Endothelial cell of umbilical vein (primary cell): ENCODE measurements around the gene LAMB4. TPM values are rescaled to one million over a fixed set of nuclear protein-coding genes. Genes with fewer than 3 reads are reported as not detected.

Experiments used
- BruUV-seq: library from RNA; stranded (reverse); fragments of 400-500 nt; replicated peaks from 2 replicates; lab custom pipeline; 2021; lab: Mats Ljungman, UMichigan
- CTCF ChIA-PET: fragments of 300-600, 350-600 bp; sonication (Branson Sonifier 250); formaldehyde crosslinking; loops from one replicate; lab custom pipeline; 2021; ENCODE audit warnings: antibody characterized with exemption, inconsistent platforms; lab: Charles Lee
- POLR2A ChIA-PET: fragments of 300-600, 350-600 bp; sonication (Branson Sonifier 250); formaldehyde crosslinking; loops from one replicate; lab custom pipeline; 2021; ENCODE audit warnings: antibody characterized with exemption, inconsistent platforms; lab: Charles Lee
- DNase-seq: peaks from one replicate; pipeline ENCODE4 v3.0.0-alpha.2; 2011; ENCODE audit warnings: low read depth, low spot score
- FAIRE-seq: peaks from 2 replicates; lab custom pipeline; 2011; peaks lifted over from hg19 to GRCh38; lab: Jason Lieb, UNC
- H2AFZ ChIP-seq: 2 replicates; pipeline ENCODE4 v1.6.0; 2012; ENCODE audit warnings: low read depth, low read length, control low read depth, inconsistent platforms
- H3K27ac ChIP-seq: 2 replicates; pipeline ENCODE4 v1.5.1; 2011; ENCODE audit warnings: low read depth, mild to moderate bottlenecking, control low read depth, low read length, moderate library complexity; ENCODE audit not compliant: insufficient read depth
- H3K27me3 ChIP-seq, 2 experiments: 2 replicates each; pipeline versions ENCODE4 v1.6.0 to v1.6.1; 2011; ENCODE audit warnings: low read length in 2 of 2, mixed read lengths in 1 of 2; ENCODE audit not compliant: control insufficient read depth in 2 of 2, insufficient read depth in 2 of 2
- H3K36me3 ChIP-seq, 2 experiments: 2 replicates in 1 of 2; 3 replicates in 1 of 2; pipeline ENCODE4 v1.5.1; 2011; ENCODE audit warnings: low read length in 2 of 2, mild to moderate bottlenecking in 1 of 2, moderate library complexity in 1 of 2; ENCODE audit not compliant: control insufficient read depth in 2 of 2, insufficient read depth in 2 of 2; ENCODE audit errors: extremely low read depth in 1 of 2
- H3K4me1 ChIP-seq: 3 replicates; pipeline ENCODE4 v1.5.1; 2011; ENCODE audit warnings: mild to moderate bottlenecking, low read length; ENCODE audit not compliant: control insufficient read depth, insufficient read depth; ENCODE audit errors: extremely low read depth
- H3K4me2 ChIP-seq: 2 replicates; pipeline ENCODE4 v1.6.1; 2011; ENCODE audit warnings: low read length, control low read depth, mixed read lengths; ENCODE audit not compliant: insufficient read depth
- H3K4me3 ChIP-seq, 3 experiments: fragments of 200-600 bp in 1 of 3; sonication (generic), shearing (Covaris generic) in 1 of 3; replicated peaks in 1 of 3; 2 replicates each; pipeline ENCODE4 v1.5.1; 2011 to 2016; ENCODE audit warnings: control low read depth in 3 of 3, low read length in 3 of 3, mild to moderate bottlenecking in 2 of 3, inconsistent platforms in 1 of 3, low read depth in 1 of 3, moderate library complexity in 1 of 3; ENCODE audit not compliant: insufficient read depth in 1 of 3
- H3K79me2 ChIP-seq: 2 replicates; pipeline ENCODE4 v1.6.0; 2012; ENCODE audit warnings: low read length, inconsistent platforms; ENCODE audit not compliant: control insufficient read depth, insufficient read depth
- H3K9ac ChIP-seq: replicated peaks from 2 replicates; pipeline ENCODE3; 2011; ENCODE audit warnings: low read length, control low read depth; ENCODE audit not compliant: insufficient read depth; ENCODE audit errors: extremely low read depth
- H3K9me1 ChIP-seq: replicated peaks from 3 replicates; pipeline ENCODE4 v1.6.0; 2011; ENCODE audit warnings: mild to moderate bottlenecking, low read length; ENCODE audit not compliant: control insufficient read depth, insufficient read depth; ENCODE audit errors: extremely low read depth
- H3K9me3 ChIP-seq: replicated peaks from 2 replicates; pipeline ENCODE4 v1.5.1; 2012; ENCODE audit warnings: low read length, inconsistent platforms; ENCODE audit not compliant: control insufficient read depth, insufficient read depth
- H4K20me1 ChIP-seq: replicated peaks from 2 replicates; pipeline ENCODE3; 2011; ENCODE audit warnings: mild to moderate bottlenecking, low read length; ENCODE audit not compliant: control insufficient read depth, insufficient read depth; ENCODE audit errors: extremely low read depth
- EZH2 ChIP-seq: IDR thresholded peaks from 2 replicates; pipeline ENCODE4 v1.6.1; 2012; ENCODE audit warnings: borderline replicate concordance, low read depth, mild to moderate bottlenecking, moderate library complexity, low read length, inconsistent platforms; ENCODE audit not compliant: severe bottlenecking
- FOS ChIP-seq: IDR thresholded peaks from 2 replicates; pipeline ENCODE4 v1.6.1; 2011; ENCODE audit warnings: mild to moderate bottlenecking, low read length, moderate library complexity, borderline replicate concordance; ENCODE audit not compliant: insufficient read depth
- GATA2 ChIP-seq: IDR thresholded peaks from 2 replicates; pipeline ENCODE4 v1.7.0; 2011; ENCODE audit warnings: low read depth, mild to moderate bottlenecking, moderate library complexity, mixed read lengths, low read length; ENCODE audit not compliant: insufficient read length, insufficient read depth
- JUN ChIP-seq: IDR thresholded peaks from 2 replicates; pipeline ENCODE4 v1.6.1; 2011; ENCODE audit warnings: borderline replicate concordance, low read depth; ENCODE audit not compliant: insufficient read length, insufficient read depth
- MYC ChIP-seq: IDR thresholded peaks from one replicate; pipeline ENCODE4 v1.6.1; 2011; ENCODE audit warnings: mild to moderate bottlenecking, low read depth, low read length
- POLR2A ChIP-seq: IDR thresholded peaks from 2 replicates; pipeline ENCODE4 v1.6.1; 2012; ENCODE audit warnings: low read depth, mild to moderate bottlenecking, control low read depth, low read length
- POLR2AphosphoS5 ChIP-seq: IDR thresholded peaks from 2 replicates; pipeline ENCODE4 v1.6.1; 2012; ENCODE audit warnings: low read depth, mild to moderate bottlenecking, control low read depth, low read length, moderate library complexity; ENCODE audit not compliant: insufficient read depth
- dilution Hi-C: fragments of 300-500 bp; cut with MboI; formaldehyde crosslinking; loops from one replicate; pipeline ENCODE4 v1.15.0; 2019; ENCODE audit warnings: low sequenced_read_pairs; ENCODE audit not compliant: extremely low pct_ligation_motif_present
- intact Hi-C: fragments of 100-400 bp; cut with micrococcal nuclease; formaldehyde crosslinking; loops from one replicate; pipeline ENCODE4 v1.10.0; 2022
- polyA plus RNA-seq, 4 experiments: library from polyadenylated mRNA; depleted of rRNA in 3 of 4; stranded (reverse) in 3 of 4; unstranded in 1 of 4; fragments of >200 nt; gene quantifications; 2 replicates each; pipeline versions ENCODE4 v1.2.1 to v1.2.3, GENCODE V29; 2011 to 2012; ENCODE audit warnings: missing spikeins in 1 of 4
- total RNA-seq: library from RNA; stranded (reverse); gene quantifications from 2 replicates; pipeline ENCODE4 v1.2.3, GENCODE V29; 2021
- TF ChIP-seq, protein P1 (sequence below), 2 donors: IDR thresholded peaks; 1 replicate in 1 of 2; 2 replicates in 1 of 2; pipeline ENCODE4 v1.5.1; 2011; ENCODE audit warnings: low read length in 2 of 2, mild to moderate bottlenecking in 2 of 2, moderate library complexity in 2 of 2, control low read depth in 1 of 2, inconsistent platforms in 1 of 2, low read depth in 1 of 2; ENCODE audit not compliant: insufficient read depth in 1 of 2; ENCODE audit errors: extremely low read depth in 1 of 2
- TF ChIP-seq, protein P2 (sequence below): IDR thresholded peaks from 2 replicates; pipeline ENCODE4 v1.6.1; 2011; ENCODE audit not compliant: insufficient read depth, insufficient read length

The LAMB4 gene
- total and polyA plus RNA-seq, 2 donors (not counting 3 experiments of a cell fraction or from before 2014, with no cell fraction given): 0.15 to 0.20 TPM

DNA sequence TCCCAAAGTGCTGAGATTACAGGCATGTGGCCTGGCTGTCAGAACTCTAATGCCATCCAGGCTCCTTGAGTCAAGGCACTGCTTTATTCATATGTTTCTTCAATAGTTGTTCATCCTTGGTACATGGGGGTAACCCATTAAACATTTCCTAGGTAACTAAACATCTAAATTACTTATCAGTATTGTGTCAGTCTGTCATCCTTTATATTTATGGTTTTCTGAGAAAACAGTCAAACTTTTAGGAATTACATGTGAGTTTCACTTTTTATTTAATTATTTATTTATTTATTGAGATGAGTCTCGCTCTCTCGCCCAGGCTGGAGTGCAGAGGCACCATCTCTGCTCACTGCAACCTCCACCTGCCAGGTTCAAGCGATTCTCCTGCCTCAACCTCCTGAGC, 81.7 kb downstream of the LAMB4 start:
- no peak overlapping the region for H2AFZ ChIP-seq
- H3K9me3 ChIP-seq: no peaks in the 10 kb centered on the region
- H3K4me2 ChIP-seq: no peak overlapping the region
- dilution Hi-C loops: no loop called here
- H3K27ac ChIP-seq: no peak overlapping the region
- no peaks in the 10 kb centered on the region for H3K36me3 ChIP-seq
- ChIA-PET CTCF (no interaction called here), POLR2A (no interaction called here)
- no peaks in the 10 kb centered on the region for H3K9me1 ChIP-seq
- H3K9ac ChIP-seq: no peak overlapping the region
- no peak for FAIRE-seq
- BruUV-seq: no TSS peak
- no peaks in the 10 kb centered on the region for H3K79me2 ChIP-seq
- TF ChIP-seq POLR2A: no peak
- TF ChIP-seq FOS: no peak
- TF ChIP-seq, protein P1, sequence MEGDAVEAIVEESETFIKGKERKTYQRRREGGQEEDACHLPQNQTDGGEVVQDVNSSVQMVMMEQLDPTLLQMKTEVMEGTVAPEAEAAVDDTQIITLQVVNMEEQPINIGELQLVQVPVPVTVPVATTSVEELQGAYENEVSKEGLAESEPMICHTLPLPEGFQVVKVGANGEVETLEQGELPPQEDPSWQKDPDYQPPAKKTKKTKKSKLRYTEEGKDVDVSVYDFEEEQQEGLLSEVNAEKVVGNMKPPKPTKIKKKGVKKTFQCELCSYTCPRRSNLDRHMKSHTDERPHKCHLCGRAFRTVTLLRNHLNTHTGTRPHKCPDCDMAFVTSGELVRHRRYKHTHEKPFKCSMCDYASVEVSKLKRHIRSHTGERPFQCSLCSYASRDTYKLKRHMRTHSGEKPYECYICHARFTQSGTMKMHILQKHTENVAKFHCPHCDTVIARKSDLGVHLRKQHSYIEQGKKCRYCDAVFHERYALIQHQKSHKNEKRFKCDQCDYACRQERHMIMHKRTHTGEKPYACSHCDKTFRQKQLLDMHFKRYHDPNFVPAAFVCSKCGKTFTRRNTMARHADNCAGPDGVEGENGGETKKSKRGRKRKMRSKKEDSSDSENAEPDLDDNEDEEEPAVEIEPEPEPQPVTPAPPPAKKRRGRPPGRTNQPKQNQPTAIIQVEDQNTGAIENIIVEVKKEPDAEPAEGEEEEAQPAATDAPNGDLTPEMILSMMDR (IDR thresholded peaks at IDR 0.05; ENCODE audit: extremely low read depth in 1 of 2, insufficient read depth in 1 of 2, low read depth in 1 of 2, low read length in 2 of 2): no peak
- TF ChIP-seq, protein P2, sequence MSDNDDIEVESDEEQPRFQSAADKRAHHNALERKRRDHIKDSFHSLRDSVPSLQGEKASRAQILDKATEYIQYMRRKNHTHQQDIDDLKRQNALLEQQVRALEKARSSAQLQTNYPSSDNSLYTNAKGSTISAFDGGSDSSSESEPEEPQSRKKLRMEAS: no peak
- TF ChIP-seq JUN: no peak
- no peak for TF ChIP-seq EZH2
- TF ChIP-seq MYC: no peak
- TF ChIP-seq POLR2AphosphoS5: no peak
- no peak for TF ChIP-seq GATA2
- H3K27me3 ChIP-seq: no peaks in the 10 kb centered on the region
- intact Hi-C loops: no loop called here
- no peak for DNase-seq
- peaks cover 7% of the 10 kb centered on the region for H3K4me1 ChIP-seq
- no peak overlapping the region for H3K4me3 ChIP-seq
- H4K20me1 ChIP-seq: no peaks in the 10 kb centered on the region
